Measurements from ENCODE around the gene SNAP29. TPM values are rescaled to one million over a fixed set of nuclear protein-coding genes. Genes with fewer than 3 reads are reported as not detected.

Gene SNAP29
- total RNA-seq, 1 experiment from 2014 or later = 23.9 TPM

DNA sequence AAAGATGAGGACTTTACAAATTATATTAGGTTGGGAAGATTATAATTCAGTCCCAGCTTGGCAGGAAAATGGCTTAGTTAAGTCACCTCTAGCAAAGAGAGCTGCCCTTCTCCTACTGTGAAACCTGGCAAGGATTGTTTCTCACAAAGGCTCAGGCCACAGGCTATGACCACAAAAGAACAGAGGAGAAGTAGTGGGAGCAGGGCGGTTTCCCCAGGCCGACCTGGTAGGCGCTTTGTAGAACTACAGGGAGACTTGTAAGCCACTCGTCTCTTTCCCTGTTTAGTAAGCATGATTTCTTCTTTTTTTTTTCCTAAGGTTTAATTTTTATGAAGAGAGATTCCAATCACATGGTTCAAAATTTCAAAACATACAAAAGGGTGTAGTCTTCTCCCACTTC is 4.6 kb downstream of the SNAP29 start:
- Histone ChIP-seq H3K36me3 (ENCODE audit: low read depth, low read length) (no peaks in the 10 kb centered on the region), H2AFZ (ENCODE audit: low read length) (no peak overlapping the region), H3K4me1 (ENCODE audit: insufficient read depth, low read length) (peaks cover 10% of the 10 kb centered on the region), H3F3A (ENCODE audit: low read length, unreplicated experiment) (no peaks in the 10 kb centered on the region), H3K9me2 (replicated peaks; ENCODE audit: low read length) (no peaks in the 10 kb centered on the region), H3K9me3 (ENCODE audit: low read length) (no peaks in the 10 kb centered on the region), H3K79me2 (ENCODE audit: low read length) (peaks cover 14% of the 10 kb centered on the region), H3K9ac (ENCODE audit: low read length) (no peak overlapping the region), H3K4me3 (ENCODE audit: low read length) (no peak overlapping the region), H3K27me3 (ENCODE audit: low read length) (no peaks in the 10 kb centered on the region), H3K4me2 (ENCODE audit: low read length) (no peak overlapping the region), H3K27ac (ENCODE audit: low read length) (no peak overlapping the region), H4K20me1 (ENCODE audit: low read length) (no peaks in the 10 kb centered on the region)
- ChIA-PET CTCF (no interaction called here), POLR2A (ENCODE audit: unreplicated experiment) (interaction anchor here (0.6 kb wide), 1 partner anchor 56 kb away, joined by 4 read pairs; no protein-coding TSS in a partner anchor)
- no peak for DNase-seq
- TF ChIP-seq EZH2 (IDR thresholded peaks at IDR 0.05; ENCODE audit: low read length, unreplicated experiment) = no peak
- TF ChIP-seq EZH2phosphoT487 (IDR thresholded peaks at IDR 0.05; ENCODE audit: borderline replicate concordance, low read length) = no peak
- TF ChIP-seq, protein P1, sequence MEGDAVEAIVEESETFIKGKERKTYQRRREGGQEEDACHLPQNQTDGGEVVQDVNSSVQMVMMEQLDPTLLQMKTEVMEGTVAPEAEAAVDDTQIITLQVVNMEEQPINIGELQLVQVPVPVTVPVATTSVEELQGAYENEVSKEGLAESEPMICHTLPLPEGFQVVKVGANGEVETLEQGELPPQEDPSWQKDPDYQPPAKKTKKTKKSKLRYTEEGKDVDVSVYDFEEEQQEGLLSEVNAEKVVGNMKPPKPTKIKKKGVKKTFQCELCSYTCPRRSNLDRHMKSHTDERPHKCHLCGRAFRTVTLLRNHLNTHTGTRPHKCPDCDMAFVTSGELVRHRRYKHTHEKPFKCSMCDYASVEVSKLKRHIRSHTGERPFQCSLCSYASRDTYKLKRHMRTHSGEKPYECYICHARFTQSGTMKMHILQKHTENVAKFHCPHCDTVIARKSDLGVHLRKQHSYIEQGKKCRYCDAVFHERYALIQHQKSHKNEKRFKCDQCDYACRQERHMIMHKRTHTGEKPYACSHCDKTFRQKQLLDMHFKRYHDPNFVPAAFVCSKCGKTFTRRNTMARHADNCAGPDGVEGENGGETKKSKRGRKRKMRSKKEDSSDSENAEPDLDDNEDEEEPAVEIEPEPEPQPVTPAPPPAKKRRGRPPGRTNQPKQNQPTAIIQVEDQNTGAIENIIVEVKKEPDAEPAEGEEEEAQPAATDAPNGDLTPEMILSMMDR (conservative IDR thresholded peaks at IDR 0.05; ENCODE audit: low read depth, low read length) = no peak
- no TSS peak for BruUV-seq (replicated peaks)
- no peak for ATAC-seq
- intact Hi-C loops (cut with micrococcal nuclease) = no loop called here

GRCh38 chr22:20864186-20864908 is 5.5 kb downstream of the SNAP29 start:
- intact Hi-C loops (cut with micrococcal nuclease) = no loop called here
- CTCF ChIA-PET = no interaction called here

More at GRCh38 chr22:20864186-20864908, 5.5 kb downstream of the SNAP29 start:
- ATAC-seq (no peak), DNase-seq (no peak)
- H3K4me2 ChIP-seq (ENCODE audit: low read length) = no peak overlapping the region
- H3K4me3 ChIP-seq (ENCODE audit: low read length) = no peak overlapping the region
- no peaks in the 10 kb centered on the region for H3K36me3 ChIP-seq (ENCODE audit: low read depth, low read length)
- no peak overlapping the region for H3K9ac ChIP-seq (ENCODE audit: low read length)
- POLR2A ChIA-PET (ENCODE audit: unreplicated experiment) = interaction anchor here (0.6 kb wide), 1 partner anchor 55 kb away, joined by 4 read pairs; no protein-coding TSS in a partner anchor
- no peaks in the 10 kb centered on the region for H3K9me2 ChIP-seq (replicated peaks; ENCODE audit: low read length)
- no peaks in the 10 kb centered on the region for H4K20me1 ChIP-seq (ENCODE audit: low read length)
- no peaks in the 10 kb centered on the region for H3K9me3 ChIP-seq (ENCODE audit: low read length)
- no TSS peak for BruUV-seq (replicated peaks)
- H3F3A ChIP-seq (ENCODE audit: low read length, unreplicated experiment) = no peaks in the 10 kb centered on the region
- no peaks in the 10 kb centered on the region for H3K27me3 ChIP-seq (ENCODE audit: low read length)
- no peak overlapping the region for H2AFZ ChIP-seq (ENCODE audit: low read length)
- peaks cover 10% of the 10 kb centered on the region for H3K4me1 ChIP-seq (ENCODE audit: insufficient read depth, low read length)
- TF ChIP-seq, protein P1 (conservative IDR thresholded peaks at IDR 0.05; ENCODE audit: low read depth, low read length) = no peak
- no peak for TF ChIP-seq EZH2phosphoT487 (IDR thresholded peaks at IDR 0.05; ENCODE audit: borderline replicate concordance, low read length)
- TF ChIP-seq EZH2 (IDR thresholded peaks at IDR 0.05; ENCODE audit: low read length, unreplicated experiment) = no peak
- no peak overlapping the region for H3K27ac ChIP-seq (ENCODE audit: low read length)
- peaks cover 10% of the 10 kb centered on the region for H3K79me2 ChIP-seq (ENCODE audit: low read length)

Measured in PC-3 (cell line).